ENCODE measurements around the gene CATSPERD.
"Not testable (repeated sequence)": the region's sequence is repeated elsewhere in the genome, so short reads cannot be mapped to it uniquely, and the experiment has no call there.

The CATSPERD gene

GRCh38 chr19:5727453-5728050 is 7.1 kb downstream of the CATSPERD start:
- no peak for DNase-seq (ENCODE audit: low read depth in 2 of 2)

GRCh38 chr19:5733172-5733571 is 12.7 kb downstream of the CATSPERD start:
- not testable (repeated sequence) for DNase-seq (ENCODE audit: low read depth in 2 of 2)

- no peak for DNase-seq (ENCODE audit: low read depth in 2 of 2)
These were observed 18.0 kb downstream of the CATSPERD start for GRCh38 chr19:5738423-5738822.

GRCh38 chr19:5742051-5742450 is 21.6 kb downstream of the CATSPERD start:
- no peak for DNase-seq (ENCODE audit: low read depth in 2 of 2)

GRCh38 chr19:5743630-5744029 is 23.2 kb downstream of the CATSPERD start:
- DNase-seq (ENCODE audit: low read depth in 2 of 2): no peak

- DNase-seq (ENCODE audit: low read depth in 2 of 2): not testable (repeated sequence)
These were observed 24.6 kb downstream of the CATSPERD start for GRCh38 chr19:5744999-5745398.

- not testable (repeated sequence) for DNase-seq (ENCODE audit: low read depth in 2 of 2)
These were observed 28.5 kb downstream of the CATSPERD start for GRCh38 chr19:5748920-5749319.

GRCh38 chr19:5749505-5749904 is 29.1 kb downstream of the CATSPERD start:
- DNase-seq (ENCODE audit: low read depth in 2 of 2): no peak

GRCh38 chr19:5751709-5752108 is 31.3 kb downstream of the CATSPERD start:
- DNase-seq (ENCODE audit: low read depth in 2 of 2): no peak

- no peak for DNase-seq (ENCODE audit: low read depth in 2 of 2)
These were observed 33.3 kb downstream of the CATSPERD start for GRCh38 chr19:5753743-5754142.

- DNase-seq (ENCODE audit: low read depth in 2 of 2): no peak
These were observed 42.3 kb downstream of the CATSPERD start for GRCh38 chr19:5762608-5763217.

- DNase-seq (ENCODE audit: low read depth in 2 of 2): no peak
These were observed 44.8 kb downstream of the CATSPERD start for GRCh38 chr19:5765220-5765619.

- DNase-seq (ENCODE audit: low read depth in 2 of 2): no peak
These were observed 47.5 kb downstream of the CATSPERD start for GRCh38 chr19:5767949-5768348.

- DNase-seq (ENCODE audit: low read depth in 2 of 2): no peak
These were observed 52.0 kb downstream of the CATSPERD start for GRCh38 chr19:5772416-5772815.

- no peak for DNase-seq (ENCODE audit: low read depth in 2 of 2)
These were observed 52.8 kb downstream of the CATSPERD start for GRCh38 chr19:5773276-5773675.

- no peak for DNase-seq (ENCODE audit: low read depth in 2 of 2)
These were observed 54.5 kb downstream of the CATSPERD start for GRCh38 chr19:5774921-5775320.

GRCh38 chr19:5775668-5776309 is 55.4 kb downstream of the CATSPERD start:
- no peak for DNase-seq (ENCODE audit: low read depth in 2 of 2)

GRCh38 chr19:5778402-5778801 is 58.0 kb downstream of the CATSPERD start:
- DNase-seq (ENCODE audit: low read depth in 2 of 2): no peak

- not testable (repeated sequence) for DNase-seq (ENCODE audit: low read depth in 2 of 2)
These were observed 60.5 kb downstream of the CATSPERD start for GRCh38 chr19:5780916-5781315.

GRCh38 chr19:5782322-5782721 is 61.9 kb downstream of the CATSPERD start:
- DNase-seq (ENCODE audit: low read depth in 2 of 2): no peak

GRCh38 chr19:5782945-5783919 is 62.8 kb downstream of the CATSPERD start:
- DNase-seq (ENCODE audit: low read depth in 2 of 2): no peak

- DNase-seq (ENCODE audit: low read depth in 2 of 2): no peak
These were observed 64.2 kb downstream of the CATSPERD start, which contains the start of gene PRR22 for GRCh38 chr19:5784581-5785147. Gene PRR22 (minus strand): TSS chr19:5784746. CDS start chr19:5784660, 86 bp downstream.

All from stimulated activated CD4-positive, alpha-beta T cell treated with anti-CD3 and anti-CD28 coated beads, Interleukin-4, amount 100 ng/mL, for 48 hours (primary cell).